CD4-positive, alpha-beta T cell (primary cell): ENCODE measurements around the gene TTLL13. TPM values are rescaled to one million over a fixed set of nuclear protein-coding genes. Genes with fewer than 3 reads are reported as not detected.
"Not testable (repeated sequence)": the region's sequence is repeated elsewhere in the genome, so short reads cannot be mapped to it uniquely, and the experiment has no call there.

Experiments
- ATAC-seq: fragments of 200-7000 bp; cut with Tn5 transposase; one replicate; pipeline ENCODE4 v1.10.0; 2022; ENCODE audit warnings: mild to moderate bottlenecking; ENCODE audit not compliant: poor library complexity
- CTCF ChIA-PET: fragments of 350-600 bp; sonication (Branson Sonifier 250); formaldehyde crosslinking; loops from one replicate; lab custom pipeline; 2021; ENCODE audit warnings: antibody characterized with exemption, inconsistent platforms; lab: Charles Lee
- POLR2A ChIA-PET: fragments of 350-600 bp; sonication (Branson Sonifier 250); formaldehyde crosslinking; loops from one replicate; lab custom pipeline; 2021; ENCODE audit warnings: antibody characterized with exemption, inconsistent platforms; lab: Charles Lee
- DNase-seq, 14 experiments: peaks; one replicate each; pipeline ENCODE4 v3.0.0-alpha.2; 2013 to 2020; ENCODE audit warnings: mixed read lengths in 2 of 14
- H3K27ac ChIP-seq, 2 donors: one replicate each; pipeline versions ENCODE4 v1.5.1 to v1.7.0; 2013; ENCODE audit warnings: low read length in 2 of 2, low read depth in 1 of 2, mild to moderate bottlenecking in 1 of 2
- H3K27me3 ChIP-seq, 2 experiments: 1 replicate in 1 of 2; 2 replicates in 1 of 2; pipeline versions ENCODE4 v1.6.1 to v1.7.0; 2013; ENCODE audit warnings: low read length in 2 of 2, control low read depth in 1 of 2, mild to moderate bottlenecking in 1 of 2, moderate library complexity in 1 of 2; ENCODE audit not compliant: insufficient read depth in 2 of 2, control insufficient read depth in 1 of 2
- H3K36me3 ChIP-seq: one replicate; pipeline ENCODE4 v1.6.1; 2013; ENCODE audit warnings: low read length, control low read depth; ENCODE audit not compliant: insufficient read depth
- H3K4me1 ChIP-seq: one replicate; pipeline ENCODE4 v1.6.1; 2013; ENCODE audit warnings: low read length, control low read depth; ENCODE audit not compliant: insufficient read depth
- H3K4me3 ChIP-seq: one replicate; pipeline ENCODE4 v1.5.1; 2013; ENCODE audit warnings: mild to moderate bottlenecking, low read length, moderate library complexity
- H3K9me3 ChIP-seq, 2 experiments: 1 replicate in 1 of 2; 2 replicates in 1 of 2; pipeline versions ENCODE4 v1.6.1 to v1.7.0; 2013; ENCODE audit warnings: low read length in 2 of 2, mild to moderate bottlenecking in 2 of 2, control low read depth in 1 of 2, moderate library complexity in 1 of 2; ENCODE audit not compliant: control insufficient read depth in 1 of 2, insufficient read depth in 1 of 2
- H3K27ac Mint-ChIP-seq: one replicate; pipeline ENCODE4 v1.8.0; 2020; ENCODE audit warnings: mixed read lengths
- H3K27me3 Mint-ChIP-seq: one replicate; pipeline ENCODE4 v1.8.0; 2021; ENCODE audit warnings: mixed read lengths
- H3K36me3 Mint-ChIP-seq: one replicate; pipeline ENCODE4 v1.8.0; 2021; ENCODE audit warnings: low read depth, mixed read lengths
- H3K4me1 Mint-ChIP-seq: one replicate; pipeline ENCODE4 v1.8.0; 2021; ENCODE audit warnings: low read depth, mixed read lengths
- H3K4me3 Mint-ChIP-seq: one replicate; pipeline ENCODE4 v1.8.0; 2020; ENCODE audit warnings: mild to moderate bottlenecking, mixed read lengths
- H3K9me3 Mint-ChIP-seq: one replicate; pipeline ENCODE4 v1.8.0; 2020; ENCODE audit warnings: mixed read lengths
- CTCF ChIP-seq: fragments of 200-600 bp; IDR thresholded peaks from one replicate; pipeline ENCODE4 v1.8.0; 2022; ENCODE audit warnings: antibody characterized with exemption, mild to moderate bottlenecking
- intact Hi-C, 2 experiments: fragments of 100-400 bp; cut with DNase I in 1 of 2; cut with micrococcal nuclease in 1 of 2; formaldehyde crosslinking; loops; one replicate each; pipeline versions ENCODE4 v1.15.1 to v1.9.0; 2023 to 2025; cut with DNase I, micrococcal nuclease
- total RNA-seq, 174 experiments: library from RNA in 2 of 174; stranded (reverse) in 2 of 174; gene quantifications; one replicate each; pipeline ENCODE4 v1.2.3 and lab custom pipeline; 2021 to 2026

TTLL13 gene
- total RNA-seq, 2 experiments from 2014 or later: 0.63 to 1.8 TPM

GRCh38 chr15:90294601-90295269 lies 45.4 kb downstream of the TTLL13 start:
- Histone ChIP-seq H3K36me3 (no peaks in the 10 kb centered on the region), H3K4me3 (no peak overlapping the region), H3K9me3 (no peaks in the 10 kb centered on the region), H3K27me3 (no peaks in the 10 kb centered on the region), H3K27ac (no peak overlapping the region), H3K4me1 (peaks cover 13% of the 10 kb centered on the region)
- intact Hi-C loops: no loop called here
- Mint-ChIP-seq H3K36me3 (no peaks in the 10 kb centered on the region), H3K4me1 (peaks cover 5% of the 10 kb centered on the region), H3K4me3 (no peak overlapping the region), H3K9me3 (no peaks in the 10 kb centered on the region), H3K27me3 (no peaks in the 10 kb centered on the region), H3K27ac (no peak overlapping the region)
- DNase-seq (no peak), ATAC-seq (no peak)
- ChIA-PET CTCF (no interaction called here), POLR2A (no interaction called here)
- TF ChIP-seq CTCF: no peak

- ChIA-PET POLR2A (no interaction called here), CTCF (no interaction called here)
- Mint-ChIP-seq H3K4me1 (peaks cover 5% of the 10 kb centered on the region), H3K4me3 (no peak overlapping the region), H3K27ac (no peak overlapping the region), H3K9me3 (no peaks in the 10 kb centered on the region), H3K36me3 (no peaks in the 10 kb centered on the region), H3K27me3 (no peaks in the 10 kb centered on the region)
- DNase-seq (no peak), ATAC-seq (no peak)
- intact Hi-C loops: no loop called here
- Histone ChIP-seq H3K36me3 (no peaks in the 10 kb centered on the region), H3K9me3 (no peaks in the 10 kb centered on the region), H3K27me3 (no peaks in the 10 kb centered on the region), H3K4me3 (no peak overlapping the region), H3K4me1 (peaks cover 13% of the 10 kb centered on the region), H3K27ac (no peak overlapping the region)
- no peak for TF ChIP-seq CTCF
Observed at GRCh38 chr15:90295270-90295648, 45.9 kb downstream of the TTLL13 start.

- ATAC-seq, H3K27me3 ChIP-seq, H3K9me3 Mint-ChIP-seq, H3K4me3 Mint-ChIP-seq, H3K36me3 ChIP-seq, H3K27ac ChIP-seq, POLR2A ChIA-PET, H3K27ac Mint-ChIP-seq, intact Hi-C loops, DNase-seq, H3K36me3 Mint-ChIP-seq, H3K4me3 ChIP-seq, CTCF ChIA-PET, H3K27me3 Mint-ChIP-seq, H3K9me3 ChIP-seq: not testable (repeated sequence)
- peaks cover 19% of the 10 kb centered on the region for H3K4me1 ChIP-seq
- peaks cover 11% of the 10 kb centered on the region for H3K4me1 Mint-ChIP-seq
Observed at GRCh38 chr15:90296316-90296884, 47.0 kb downstream of the TTLL13 start.

- TF ChIP-seq CTCF: no peak
- no peaks in the 10 kb centered on the region for H3K9me3 Mint-ChIP-seq
- H3K4me1 Mint-ChIP-seq: peaks cover 11% of the 10 kb centered on the region
- no peaks in the 10 kb centered on the region for H3K36me3 ChIP-seq
- no peaks in the 10 kb centered on the region for H3K27me3 Mint-ChIP-seq
- H3K4me1 ChIP-seq: peaks cover 18% of the 10 kb centered on the region
- no peaks in the 10 kb centered on the region for H3K9me3 ChIP-seq
- ChIA-PET CTCF (no interaction called here), POLR2A (no interaction called here)
- H3K4me3 ChIP-seq: no peak overlapping the region
- H3K36me3 Mint-ChIP-seq: no peaks in the 10 kb centered on the region
- no peak overlapping the region for H3K27ac Mint-ChIP-seq
- no peak for ATAC-seq
- DNase-seq: no peak
- H3K27me3 ChIP-seq: no peaks in the 10 kb centered on the region
- intact Hi-C loops: no loop called here
- no peak overlapping the region for H3K4me3 Mint-ChIP-seq
- H3K27ac ChIP-seq: no peak overlapping the region
Observed at GRCh38 chr15:90297021-90297420, 47.7 kb downstream of the TTLL13 start.
